Neural cell (in vitro differentiated cells): ENCODE measurements around the gene NUCB2.

Experiments used
- EP300 ChIP-seq: fragments of 450-650 bp; conservative IDR thresholded peaks from 2 replicates; pipeline ENCODE4 v1.6.1; 2014; ENCODE audit warnings: antibody characterized with exemption, mild to moderate bottlenecking, moderate library complexity; ENCODE audit not compliant: poor library complexity, severe bottlenecking
- EZH2 ChIP-seq: fragments of 200-600, 300-800 bp; shearing (Covaris generic), sonication (generic); IDR thresholded peaks from 2 replicates; pipeline ENCODE4 v1.6.1; 2014; ENCODE audit warnings: antibody characterized with exemption, low read length, borderline replicate concordance, mild to moderate bottlenecking; ENCODE audit not compliant: insufficient read depth, poor library complexity, severe bottlenecking
- POLR2AphosphoS5 ChIP-seq: IDR thresholded peaks from 2 replicates; pipeline ENCODE4 v1.6.1; 2012
- RAD21 ChIP-seq: fragments of 450-650 bp; conservative IDR thresholded peaks from 2 replicates; pipeline ENCODE4 v1.6.1; 2014; ENCODE audit warnings: antibody characterized with exemption, mild to moderate bottlenecking, moderate library complexity
- TAF1 ChIP-seq: IDR thresholded peaks from 2 replicates; pipeline ENCODE4 v1.6.1; 2012; ENCODE audit warnings: low read depth
- TF ChIP-seq, protein P1 (sequence below): fragments of 450-650 bp; IDR thresholded peaks from 2 replicates; pipeline ENCODE4 v1.5.1; 2014; ENCODE audit warnings: antibody characterized with exemption, mild to moderate bottlenecking, moderate library complexity; ENCODE audit not compliant: poor library complexity, severe bottlenecking
- TF ChIP-seq, protein P2 (sequence below): IDR thresholded peaks from 2 replicates; pipeline ENCODE4 v1.6.1; 2012; ENCODE audit warnings: borderline replicate concordance

DNA sequence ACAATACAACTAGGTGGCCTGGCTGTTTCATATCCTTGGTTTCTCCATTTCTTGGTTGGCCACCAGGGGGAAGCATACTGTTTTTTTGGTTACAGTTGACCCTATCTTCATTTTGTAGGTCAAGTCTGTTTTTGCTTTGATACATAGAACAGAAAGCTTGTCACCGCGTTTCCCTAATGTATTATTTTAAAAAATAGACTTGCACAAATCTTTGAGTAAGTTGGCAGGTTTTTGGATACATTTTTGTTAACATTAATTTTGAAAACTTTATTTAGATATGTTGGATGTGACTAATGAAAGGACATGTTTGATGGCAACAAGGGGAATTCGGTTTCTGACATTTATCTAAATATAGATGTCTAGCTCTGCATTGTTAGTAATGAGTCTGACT, 78.1 kb downstream of the NUCB2 start:
- TF ChIP-seq, protein P1, sequence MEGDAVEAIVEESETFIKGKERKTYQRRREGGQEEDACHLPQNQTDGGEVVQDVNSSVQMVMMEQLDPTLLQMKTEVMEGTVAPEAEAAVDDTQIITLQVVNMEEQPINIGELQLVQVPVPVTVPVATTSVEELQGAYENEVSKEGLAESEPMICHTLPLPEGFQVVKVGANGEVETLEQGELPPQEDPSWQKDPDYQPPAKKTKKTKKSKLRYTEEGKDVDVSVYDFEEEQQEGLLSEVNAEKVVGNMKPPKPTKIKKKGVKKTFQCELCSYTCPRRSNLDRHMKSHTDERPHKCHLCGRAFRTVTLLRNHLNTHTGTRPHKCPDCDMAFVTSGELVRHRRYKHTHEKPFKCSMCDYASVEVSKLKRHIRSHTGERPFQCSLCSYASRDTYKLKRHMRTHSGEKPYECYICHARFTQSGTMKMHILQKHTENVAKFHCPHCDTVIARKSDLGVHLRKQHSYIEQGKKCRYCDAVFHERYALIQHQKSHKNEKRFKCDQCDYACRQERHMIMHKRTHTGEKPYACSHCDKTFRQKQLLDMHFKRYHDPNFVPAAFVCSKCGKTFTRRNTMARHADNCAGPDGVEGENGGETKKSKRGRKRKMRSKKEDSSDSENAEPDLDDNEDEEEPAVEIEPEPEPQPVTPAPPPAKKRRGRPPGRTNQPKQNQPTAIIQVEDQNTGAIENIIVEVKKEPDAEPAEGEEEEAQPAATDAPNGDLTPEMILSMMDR: peak; percentile 68
- TF ChIP-seq EP300 (no peak), EZH2 (no peak), POLR2AphosphoS5 (no peak), RAD21 (peak; percentile 37), TAF1 (no peak)
- TF ChIP-seq, protein P2, sequence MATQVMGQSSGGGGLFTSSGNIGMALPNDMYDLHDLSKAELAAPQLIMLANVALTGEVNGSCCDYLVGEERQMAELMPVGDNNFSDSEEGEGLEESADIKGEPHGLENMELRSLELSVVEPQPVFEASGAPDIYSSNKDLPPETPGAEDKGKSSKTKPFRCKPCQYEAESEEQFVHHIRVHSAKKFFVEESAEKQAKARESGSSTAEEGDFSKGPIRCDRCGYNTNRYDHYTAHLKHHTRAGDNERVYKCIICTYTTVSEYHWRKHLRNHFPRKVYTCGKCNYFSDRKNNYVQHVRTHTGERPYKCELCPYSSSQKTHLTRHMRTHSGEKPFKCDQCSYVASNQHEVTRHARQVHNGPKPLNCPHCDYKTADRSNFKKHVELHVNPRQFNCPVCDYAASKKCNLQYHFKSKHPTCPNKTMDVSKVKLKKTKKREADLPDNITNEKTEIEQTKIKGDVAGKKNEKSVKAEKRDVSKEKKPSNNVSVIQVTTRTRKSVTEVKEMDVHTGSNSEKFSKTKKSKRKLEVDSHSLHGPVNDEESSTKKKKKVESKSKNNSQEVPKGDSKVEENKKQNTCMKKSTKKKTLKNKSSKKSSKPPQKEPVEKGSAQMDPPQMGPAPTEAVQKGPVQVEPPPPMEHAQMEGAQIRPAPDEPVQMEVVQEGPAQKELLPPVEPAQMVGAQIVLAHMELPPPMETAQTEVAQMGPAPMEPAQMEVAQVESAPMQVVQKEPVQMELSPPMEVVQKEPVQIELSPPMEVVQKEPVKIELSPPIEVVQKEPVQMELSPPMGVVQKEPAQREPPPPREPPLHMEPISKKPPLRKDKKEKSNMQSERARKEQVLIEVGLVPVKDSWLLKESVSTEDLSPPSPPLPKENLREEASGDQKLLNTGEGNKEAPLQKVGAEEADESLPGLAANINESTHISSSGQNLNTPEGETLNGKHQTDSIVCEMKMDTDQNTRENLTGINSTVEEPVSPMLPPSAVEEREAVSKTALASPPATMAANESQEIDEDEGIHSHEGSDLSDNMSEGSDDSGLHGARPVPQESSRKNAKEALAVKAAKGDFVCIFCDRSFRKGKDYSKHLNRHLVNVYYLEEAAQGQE: no peak
